ENCODE data around the gene NINJ2. TPM values are rescaled to one million over a fixed set of nuclear protein-coding genes. Genes with fewer than 3 reads are reported as not detected.

NINJ2 gene
- total and polyA plus RNA-seq, 10 of the 15 experiments (the other 5 are each of a cell fraction or from before 2014, with no cell fraction given) = 8.9 to 51.6 (median 21.3) TPM

DNA sequence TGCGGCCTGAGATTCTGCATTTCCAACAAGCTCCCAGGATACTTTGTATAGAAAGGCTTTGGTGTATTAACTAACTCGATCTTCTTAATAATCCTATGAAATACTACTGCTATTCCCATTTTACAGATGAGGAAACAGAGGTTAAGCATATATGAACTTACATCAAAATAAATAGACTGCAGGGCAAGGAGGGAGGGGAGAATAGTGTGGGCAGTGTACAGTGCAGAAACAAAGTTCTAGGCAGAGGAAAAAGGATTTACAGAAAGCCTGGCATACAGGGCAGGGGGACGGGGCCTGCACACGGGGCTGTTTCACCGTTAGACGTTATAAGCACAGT lies 19.0 kb downstream of the NINJ2 start:
- ATAC-seq (no peak), FAIRE-seq (no peak), DNase-seq (ENCODE audit: low read depth, low spot score) (no peak)
- Histone ChIP-seq H4K20me1 (ENCODE audit: control insufficient read depth, insufficient read depth) (no peaks in the 10 kb centered on the region), H3K4me3 (peak overlapping the region; percentile 82), H3K9ac (ENCODE audit: control insufficient read depth, insufficient read depth, low read length) (peak overlapping the region; percentile 89), H2AFZ (ENCODE audit: control insufficient read depth, low read depth, low read length) (no peak overlapping the region), H3K27me3 (replicated peaks in 1 of 2; ENCODE audit: control insufficient read depth in 2 of 2, insufficient read depth in 2 of 2, low read length in 1 of 2) (no peaks in the 10 kb centered on the region), H3K27ac (ENCODE audit: control insufficient read depth, insufficient read depth) (peak overlapping the region; percentile 86), H3K9me3 (replicated peaks; ENCODE audit: control insufficient read depth, insufficient read depth, low read length) (no peaks in the 10 kb centered on the region), H3K79me2 (ENCODE audit: control insufficient read depth, insufficient read depth, low read length) (peaks cover 23% of the 10 kb centered on the region), H3K36me3 (ENCODE audit: control insufficient read depth in 2 of 2, insufficient read depth in 2 of 2, low read length in 1 of 2) (peaks cover 0 to 8% of the 10 kb centered on the region in 2 experiments; a peak in 1 of 4 replicates), H3K4me1 (ENCODE audit: control insufficient read depth, insufficient read depth, low read length) (peaks cover 60% of the 10 kb centered on the region), H3K4me2 (ENCODE audit: control insufficient read depth, insufficient read depth) (peak overlapping the region; percentile 92)
- in situ Hi-C loops (cut with MboI) (no loop called here), intact Hi-C loops (cut with micrococcal nuclease; ENCODE audit: unreplicated experiment) (no loop called here)
- CTCF ChIA-PET = interaction anchor here (1.1 to 1.9 kb wide), 3 partner anchors 18 to 107 kb away, joined by 3 to 4 read pairs (median 4); no protein-coding TSS in a partner anchor
- RAD21 ChIA-PET (ENCODE audit: unreplicated experiment) = interaction anchor here (0.8 to 6.1 kb wide), 7 partner anchors 14 to 111 kb away, joined by 3 to 49 read pairs (median 4); partner anchors contain the start of gene WNK1
- BruUV-seq (replicated peaks) = TSS peak; percentile 73
- POLR2A ChIA-PET = interaction anchor here (0.6 to 5.9 kb wide), 3 partner anchors 24 to 460 kb away, joined by 4 to 47 read pairs (median 18); partner anchors contain the start of gene WNK1
- WGBS (ENCODE audit: insufficient coverage, insufficient replicate concordance, low lambda C conversion rate, missing lambda C conversion rate) = 63% methylated on average over 6 of the region's 6 CpGs
- SMC1A ChIA-PET (ENCODE audit: uncharacterized antibody, unreplicated experiment) = interaction anchor here (0.6 to 4.0 kb wide), 8 partner anchors 12 to 153 kb away, joined by 3 to 22 read pairs (median 4); no protein-coding TSS in a partner anchor
- no peak for TF ChIP-seq ATF7 (IDR thresholded peaks at IDR 0.05; ENCODE audit: low read depth)
- TF ChIP-seq ZSCAN29 (IDR thresholded peaks at IDR 0.05) = no peak
- TF ChIP-seq BACH1 (IDR thresholded peaks at IDR 0.05; ENCODE audit: borderline replicate concordance) = no peak; the same call in 1 of the 2 replicates
- no peak for TF ChIP-seq ZZZ3 (IDR thresholded peaks at IDR 0.05; ENCODE audit: control insufficient read depth, insufficient read length, low read depth)
- TF ChIP-seq WRNIP1 (IDR thresholded peaks at IDR 0.05; ENCODE audit: borderline replicate concordance, low read depth, low read length) = no peak
- no peak for TF ChIP-seq NBN (IDR thresholded peaks at IDR 0.05)
- no peak for TF ChIP-seq E2F4 (IDR thresholded peaks at IDR 0.05; ENCODE audit: low read depth, low read length)
- TF ChIP-seq PBX3 (IDR thresholded peaks at IDR 0.05; ENCODE audit: insufficient replicate concordance, low read depth, low read length) = no peak
- no peak for TF ChIP-seq EP300 (IDR thresholded peaks at IDR 0.05; ENCODE audit: borderline replicate concordance in 1 of 2, control insufficient read depth in 1 of 2, low read depth in 2 of 2, low read length in 2 of 2)
- no peak for TF ChIP-seq CBX3 (IDR thresholded peaks at IDR 0.05; ENCODE audit: borderline replicate concordance, low read depth)
- no peak for TF ChIP-seq IKZF1 (conservative IDR thresholded peaks at IDR 0.05)
- no peak for TF ChIP-seq NRF1 (conservative IDR thresholded peaks at IDR 0.05; ENCODE audit: low read depth, low read length)
- no peak for TF ChIP-seq ASH2L (IDR thresholded peaks at IDR 0.05; ENCODE audit: borderline replicate concordance, low read depth)
- TF ChIP-seq LARP7 (IDR thresholded peaks at IDR 0.05) = no peak
- no peak for TF ChIP-seq SUPT20H (IDR thresholded peaks at IDR 0.05; ENCODE audit: borderline replicate concordance, control insufficient read depth, low read depth, low read length)
- TF ChIP-seq SIN3A (IDR thresholded peaks at IDR 0.05; ENCODE audit: low read depth, low read length) = no peak

All from GM12878 (cell line).